ENCODE measurements around the gene PKP1.
A peak's percentile ranks its signal among the peaks of the same experiment; 100 is the strongest.
"Not testable (repeated sequence)": the region's sequence is repeated elsewhere in the genome, so short reads cannot be mapped to it uniquely, and the experiment has no call there.

Gene PKP1, protein sequence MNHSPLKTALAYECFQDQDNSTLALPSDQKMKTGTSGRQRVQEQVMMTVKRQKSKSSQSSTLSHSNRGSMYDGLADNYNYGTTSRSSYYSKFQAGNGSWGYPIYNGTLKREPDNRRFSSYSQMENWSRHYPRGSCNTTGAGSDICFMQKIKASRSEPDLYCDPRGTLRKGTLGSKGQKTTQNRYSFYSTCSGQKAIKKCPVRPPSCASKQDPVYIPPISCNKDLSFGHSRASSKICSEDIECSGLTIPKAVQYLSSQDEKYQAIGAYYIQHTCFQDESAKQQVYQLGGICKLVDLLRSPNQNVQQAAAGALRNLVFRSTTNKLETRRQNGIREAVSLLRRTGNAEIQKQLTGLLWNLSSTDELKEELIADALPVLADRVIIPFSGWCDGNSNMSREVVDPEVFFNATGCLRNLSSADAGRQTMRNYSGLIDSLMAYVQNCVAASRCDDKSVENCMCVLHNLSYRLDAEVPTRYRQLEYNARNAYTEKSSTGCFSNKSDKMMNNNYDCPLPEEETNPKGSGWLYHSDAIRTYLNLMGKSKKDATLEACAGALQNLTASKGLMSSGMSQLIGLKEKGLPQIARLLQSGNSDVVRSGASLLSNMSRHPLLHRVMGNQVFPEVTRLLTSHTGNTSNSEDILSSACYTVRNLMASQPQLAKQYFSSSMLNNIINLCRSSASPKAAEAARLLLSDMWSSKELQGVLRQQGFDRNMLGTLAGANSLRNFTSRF

DNA sequence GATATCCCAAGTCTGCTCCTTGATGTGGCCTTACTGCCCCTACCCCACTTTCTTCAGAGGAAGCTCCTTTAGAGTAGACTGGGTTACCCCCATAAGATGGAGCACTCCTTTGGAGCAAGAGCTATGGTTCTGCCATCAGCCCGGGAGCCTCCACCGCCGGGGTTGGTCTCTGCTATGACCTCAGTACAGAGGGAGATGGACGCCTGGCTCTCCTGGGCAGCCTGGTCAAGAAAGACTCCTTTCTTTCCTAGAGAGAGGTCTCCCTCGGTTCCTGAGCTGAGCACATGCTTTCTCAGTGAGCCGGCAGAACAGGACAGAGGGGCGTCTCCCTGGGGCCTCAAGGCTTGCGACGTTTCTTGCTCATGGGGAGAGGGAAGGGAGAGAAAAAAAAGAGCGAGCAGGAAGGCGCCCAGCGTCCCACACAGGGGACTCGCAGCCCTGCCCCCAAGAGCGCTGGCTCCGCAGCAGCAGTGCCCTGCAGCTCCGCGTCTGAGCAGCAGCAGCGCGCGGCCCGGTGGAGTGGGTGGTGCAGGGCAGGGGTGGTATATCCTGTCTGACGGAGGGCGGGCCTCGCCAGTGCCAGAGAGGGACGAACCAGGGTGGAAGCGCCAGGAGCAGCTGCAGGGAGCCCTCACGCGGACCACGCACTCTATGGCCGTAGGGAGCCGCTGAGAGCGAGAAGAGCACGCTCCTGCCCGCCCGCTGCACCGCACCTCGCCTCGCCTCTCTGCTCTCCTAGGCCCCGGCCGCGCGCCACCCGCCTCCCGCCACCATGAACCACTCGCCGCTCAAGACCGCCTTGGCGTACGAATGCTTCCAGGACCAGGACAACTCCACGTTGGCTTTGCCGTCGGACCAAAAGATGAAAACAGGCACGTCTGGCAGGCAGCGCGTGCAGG lies at the start of gene PKP1:
Gene PKP1, plus strand, starts transcription at position 576 of the 899 bp plus-strand sequence. Its CDS starts 197 bp downstream, at position 773.
- DNase-seq: no peak

DNA sequence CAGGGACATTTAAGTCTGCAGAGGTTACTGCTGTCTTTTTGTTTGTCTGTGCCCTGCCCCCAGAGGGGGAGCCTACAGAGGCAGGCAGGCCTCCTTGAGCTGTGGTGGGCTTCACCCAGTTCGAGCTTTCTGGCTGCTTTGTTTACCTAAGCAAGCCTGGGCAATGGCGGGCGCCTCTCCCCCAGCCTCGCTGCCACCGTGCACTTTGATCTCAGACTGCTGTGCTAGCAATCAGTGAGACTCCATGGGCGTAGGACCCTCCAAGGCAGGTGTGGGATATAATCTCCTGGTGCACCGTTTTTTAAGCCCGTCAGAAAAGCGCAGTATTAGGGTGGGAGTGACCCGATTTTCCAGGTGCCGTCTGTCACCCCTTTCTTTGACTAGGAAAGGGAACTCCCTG lies 43.7 kb upstream of the PKP1 start:
- DNase-seq: not testable (repeated sequence)

DNA sequence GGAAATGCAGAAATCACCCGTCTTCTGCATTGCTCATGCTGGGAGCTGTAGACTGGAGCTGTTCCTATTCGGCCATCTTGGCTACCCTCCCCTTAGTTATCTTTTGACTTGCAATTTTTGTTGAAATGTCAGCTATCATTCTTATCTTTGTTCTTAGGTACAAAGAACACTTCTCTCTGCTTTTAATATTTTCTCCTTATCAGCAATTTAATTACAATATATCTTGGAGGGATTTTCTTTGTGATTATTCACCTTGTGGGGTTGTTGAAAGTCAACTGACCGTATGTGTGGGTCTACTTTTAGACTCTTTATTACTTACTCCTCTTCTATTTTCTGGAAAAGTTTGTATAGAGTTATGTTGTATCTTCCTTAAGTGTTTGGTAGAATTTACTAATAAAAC lies 43.1 kb upstream of the PKP1 start:
- no peak for DNase-seq

DNA sequence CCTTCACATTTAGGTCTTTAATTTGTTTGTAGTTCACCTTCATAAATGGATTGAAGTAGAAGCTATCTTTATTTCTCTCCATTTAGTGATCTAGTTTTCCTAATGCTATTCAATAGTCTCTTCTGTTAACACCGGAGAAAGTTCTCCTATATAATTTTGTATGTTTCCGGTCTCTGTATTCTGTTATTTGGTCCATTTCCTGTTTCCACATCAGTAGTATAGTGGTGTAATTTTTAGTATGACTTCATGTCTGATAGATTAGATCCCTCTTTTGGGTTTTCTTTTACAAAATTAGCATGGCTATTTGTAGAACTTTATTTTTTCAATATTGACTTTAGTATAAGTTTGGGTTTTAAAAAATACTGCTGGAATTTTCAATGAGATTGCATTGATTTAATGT lies 41.6 kb upstream of the PKP1 start:
- DNase-seq: no peak

DNA sequence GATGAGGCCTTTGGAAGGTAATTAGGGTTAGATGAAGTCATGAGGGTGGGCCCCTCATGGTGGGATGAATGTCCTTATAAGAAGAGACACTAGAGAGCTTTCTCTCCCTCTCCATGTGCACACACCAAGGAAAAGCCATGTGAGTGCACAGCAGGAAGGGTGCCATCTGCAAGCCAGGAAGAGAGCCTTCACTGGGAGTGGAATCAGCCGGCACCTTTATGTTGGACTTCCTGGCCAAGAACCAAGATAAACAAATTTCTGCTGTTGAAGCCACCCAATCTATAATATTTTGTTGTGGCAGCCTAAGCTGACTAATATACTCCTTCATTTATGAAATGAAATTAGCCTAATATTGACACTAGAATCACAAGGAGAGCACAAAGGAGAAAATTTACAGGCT lies 38.2 kb upstream of the PKP1 start:
- no peak for DNase-seq

DNA sequence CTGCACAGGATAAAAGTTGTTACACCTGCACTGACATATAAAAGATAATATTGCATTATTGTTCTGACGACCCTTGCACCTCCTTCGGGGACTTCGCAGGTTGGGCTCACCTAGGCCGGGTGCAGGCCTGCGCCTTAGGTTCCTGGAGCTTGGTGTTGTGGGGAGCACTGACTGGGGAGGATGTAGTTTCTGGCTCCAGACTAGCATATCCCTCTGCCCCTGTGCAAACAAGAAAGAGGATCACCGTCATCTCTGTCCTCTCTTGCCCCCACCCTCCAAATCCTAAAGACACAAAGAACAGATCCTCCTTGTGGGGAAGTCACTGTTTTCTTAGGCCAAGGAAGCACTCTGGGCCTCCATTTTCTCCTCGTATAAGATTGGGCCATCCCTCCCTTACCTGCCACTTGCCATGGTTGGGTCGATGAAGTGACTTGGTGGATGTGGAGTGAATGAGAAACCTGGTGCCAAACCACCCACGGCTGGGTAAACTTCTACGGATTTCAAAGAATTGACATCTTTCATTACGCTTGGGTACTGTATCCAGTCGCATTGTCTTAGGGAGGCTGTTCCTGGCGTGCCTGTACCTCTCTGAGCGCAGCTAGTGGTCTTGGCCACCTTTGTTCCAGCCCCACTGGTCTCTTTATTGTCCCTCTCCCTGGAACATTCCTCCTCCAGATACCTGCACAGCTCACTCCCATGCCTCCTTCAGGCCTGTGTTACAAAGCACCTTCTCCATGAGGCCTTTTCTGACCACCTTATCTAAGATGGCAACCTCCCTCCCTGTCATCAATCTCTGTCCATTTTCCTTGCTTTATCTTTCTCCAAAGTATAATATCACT lies 34.4 kb upstream of the PKP1 start:
- DNase-seq: no peak

DNA sequence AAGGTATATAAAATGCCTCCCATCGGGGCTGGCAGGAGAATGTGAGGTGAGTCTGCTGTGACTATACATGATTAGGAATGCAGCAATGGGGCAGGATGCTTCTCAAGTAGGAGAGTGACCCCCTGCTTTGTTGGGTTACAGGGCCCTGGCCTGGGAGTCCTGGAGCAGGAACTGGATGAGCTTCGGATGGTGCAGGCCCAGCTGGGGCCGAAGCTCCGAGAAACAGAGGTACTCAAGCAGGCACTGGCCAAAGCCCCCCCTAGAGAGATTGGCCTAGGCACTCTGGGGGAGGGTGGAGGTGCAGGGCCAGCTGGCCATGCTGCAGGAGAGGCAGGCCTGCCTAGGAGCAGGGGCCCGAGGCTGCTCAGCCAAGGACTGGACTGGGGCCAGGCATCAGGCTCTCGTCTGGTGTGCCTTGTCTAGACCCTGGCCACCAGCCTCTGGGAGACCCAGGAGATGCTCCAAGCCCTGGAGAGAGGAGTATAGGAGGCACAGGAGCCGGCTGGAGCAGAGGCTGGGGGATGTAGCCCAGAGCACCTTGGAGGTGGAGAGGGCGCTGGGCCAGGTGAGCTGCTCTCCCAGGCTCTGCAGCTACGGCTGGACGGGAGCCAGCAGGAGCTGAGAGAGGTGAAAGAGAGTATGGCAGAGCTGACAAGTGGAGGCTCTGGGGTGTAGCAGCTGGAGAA lies 32.8 kb upstream of the PKP1 start:
- DNase-seq: no peak

DNA sequence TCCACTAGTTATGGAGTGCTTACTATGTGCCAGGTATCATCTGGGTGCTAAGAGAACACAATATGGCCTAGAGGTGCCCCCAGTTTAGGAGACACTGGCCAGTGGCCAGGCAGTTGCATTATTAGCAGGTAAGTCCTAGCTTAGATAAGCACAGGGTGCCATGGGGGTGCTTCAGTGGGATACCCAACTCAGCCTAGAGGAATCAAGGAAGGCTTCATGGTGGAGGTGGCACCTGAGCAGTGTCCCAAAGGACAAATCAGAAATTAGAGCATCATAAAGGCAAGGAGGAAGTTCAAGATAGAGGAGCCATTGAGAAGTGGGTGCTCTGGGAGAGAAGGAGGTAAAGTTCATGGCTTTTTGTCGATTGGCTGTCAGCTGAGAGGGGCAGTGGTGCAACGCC lies 31.9 kb upstream of the PKP1 start:
- no peak for DNase-seq

DNA sequence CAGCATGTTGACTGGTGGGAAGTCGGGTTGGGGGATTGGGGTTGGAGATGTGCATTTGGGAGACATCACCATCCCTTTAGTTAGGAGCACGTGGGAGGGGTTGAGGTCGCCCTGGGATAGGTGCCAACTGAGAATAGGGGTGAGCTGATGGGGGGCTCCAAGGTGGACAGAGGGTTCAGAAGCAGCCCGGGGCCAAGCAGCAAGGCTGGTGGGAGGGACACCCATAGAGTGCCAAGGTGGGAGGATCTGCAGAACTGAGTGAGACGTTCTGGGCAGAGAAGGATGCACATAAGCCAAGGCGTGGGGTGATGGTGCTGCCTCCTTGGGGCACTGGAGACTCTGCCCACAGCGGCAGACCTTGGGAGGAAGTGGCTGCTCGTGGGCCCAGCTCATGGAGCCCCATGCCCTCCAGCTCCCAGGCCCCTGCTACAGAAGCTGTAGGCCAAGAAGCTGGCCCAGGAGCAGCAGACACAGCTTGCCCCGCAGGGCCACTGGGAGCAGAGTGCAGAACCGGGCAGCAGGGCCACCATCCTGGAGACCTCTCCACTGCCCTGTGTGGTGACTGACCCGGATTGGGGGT lies 31.4 kb upstream of the PKP1 start:
- no peak for DNase-seq

DNA sequence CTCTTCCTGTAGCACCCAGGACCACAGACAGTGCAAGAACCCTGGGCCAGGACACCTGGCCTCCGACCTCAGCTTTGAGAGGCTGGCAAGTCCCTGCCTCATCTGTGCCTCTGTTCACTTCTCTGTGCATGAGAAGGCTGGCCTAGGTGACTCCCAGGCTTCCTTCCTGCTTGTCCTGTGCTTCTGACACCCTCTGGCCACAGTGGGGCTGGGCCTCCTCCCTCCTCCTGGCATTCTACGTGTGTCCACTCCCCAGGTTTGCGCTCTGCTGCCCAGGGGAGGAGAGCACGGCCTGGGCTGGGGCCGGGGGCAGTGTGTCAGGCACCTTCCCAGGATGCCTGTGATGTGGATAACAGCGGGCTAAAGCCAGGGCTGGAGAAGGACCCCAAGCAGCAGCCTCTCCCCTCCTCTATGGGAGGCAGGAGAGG lies 30.3 kb upstream of the PKP1 start:
- DNase-seq: no peak

DNA sequence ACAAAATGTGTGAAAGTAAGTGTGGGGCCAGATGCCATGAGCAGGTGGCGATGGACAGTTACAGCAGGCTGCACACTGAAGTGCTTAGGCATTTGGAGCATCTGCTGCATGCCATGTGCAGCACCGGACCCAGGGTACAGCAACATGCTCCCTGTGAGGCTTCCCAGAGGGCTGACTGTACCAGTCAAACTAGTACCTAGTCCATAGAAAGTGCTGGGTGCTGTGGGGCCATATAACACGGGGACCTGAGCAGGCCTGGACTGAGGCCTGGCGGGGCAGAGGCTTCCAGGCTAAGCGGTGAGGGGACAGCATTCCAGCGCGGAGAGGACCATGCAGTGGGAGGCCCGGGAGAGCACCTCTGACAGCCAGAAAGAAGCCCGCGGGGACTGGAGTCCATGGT lies 29.9 kb upstream of the PKP1 start:
- DNase-seq: no peak

DNA sequence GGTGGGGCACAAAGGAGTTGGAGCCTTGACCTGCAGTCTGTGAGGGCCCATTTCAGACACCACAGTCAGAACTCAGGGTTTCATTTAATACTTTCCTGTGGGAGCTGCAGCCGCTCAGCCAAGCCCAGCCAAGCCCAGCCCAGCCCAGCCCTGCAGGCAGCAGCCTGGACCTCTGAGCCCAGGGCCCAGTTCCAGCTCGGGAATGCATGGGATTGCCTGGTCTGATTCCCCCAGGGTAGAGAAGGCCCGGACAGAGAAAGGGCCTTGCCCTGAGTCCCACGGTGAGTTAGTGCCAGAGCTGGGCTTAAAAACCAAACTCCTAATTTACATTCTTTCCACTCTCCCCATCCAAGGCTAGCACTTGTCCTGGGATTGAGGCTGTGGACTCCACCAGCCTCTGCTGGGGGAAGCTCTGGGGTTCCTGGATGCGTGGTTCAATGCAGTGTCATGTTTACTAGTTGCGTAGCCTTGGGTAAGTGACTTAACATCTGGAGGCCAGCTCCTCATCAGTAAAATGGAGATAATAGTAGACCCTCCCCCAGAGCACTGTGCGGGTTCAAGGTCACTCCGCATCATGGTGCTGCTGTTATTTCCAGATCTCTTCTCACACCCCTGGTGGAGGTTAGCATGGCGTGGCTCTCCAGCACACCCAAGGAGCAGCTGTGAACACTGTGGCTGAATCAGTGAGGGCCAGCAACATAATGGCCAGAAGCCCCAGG lies 29.2 kb upstream of the PKP1 start:
- no peak for DNase-seq

DNA sequence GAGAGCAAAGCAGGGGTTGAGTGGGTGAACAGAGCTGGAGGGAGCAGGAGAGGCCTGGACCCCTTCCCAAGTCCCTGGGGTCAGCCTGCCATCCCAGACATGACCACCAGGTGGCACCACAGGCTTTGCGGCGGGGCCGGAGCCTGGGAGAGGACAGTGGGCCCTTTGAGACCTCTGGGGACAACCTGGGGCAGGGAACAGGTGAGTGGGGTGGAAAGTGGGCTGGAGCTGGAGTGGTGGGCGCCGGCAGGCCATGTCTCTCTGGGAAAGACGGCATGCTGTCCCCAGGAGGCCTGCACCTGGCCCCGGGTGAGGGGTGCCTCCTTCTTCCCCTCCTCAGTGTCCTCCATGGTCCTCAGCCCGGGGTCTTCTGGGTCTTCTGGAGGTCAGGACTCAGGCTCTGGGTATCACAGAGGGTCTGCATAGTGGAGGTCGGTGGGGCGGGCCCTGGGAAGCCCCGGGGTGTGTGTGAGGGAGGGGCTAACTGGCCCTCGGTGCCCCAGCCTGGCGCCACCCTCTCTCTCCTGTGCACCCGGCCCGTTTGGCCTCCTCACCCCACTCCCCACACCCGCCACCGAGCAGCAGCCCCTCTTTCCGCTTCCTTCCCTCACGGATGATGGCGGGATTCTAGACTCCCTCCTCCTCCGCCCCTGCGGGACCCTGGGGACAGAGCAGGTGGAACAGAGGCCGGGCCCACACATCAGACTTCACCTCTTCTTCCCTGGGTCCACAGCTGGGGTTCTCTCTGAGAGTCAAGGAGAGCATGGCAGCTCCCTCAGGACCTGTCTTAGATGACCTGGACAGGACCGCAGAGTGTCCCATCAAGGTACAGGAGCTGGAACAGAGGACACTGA lies 28.5 kb upstream of the PKP1 start:
- peak; percentile 25 for DNase-seq

DNA sequence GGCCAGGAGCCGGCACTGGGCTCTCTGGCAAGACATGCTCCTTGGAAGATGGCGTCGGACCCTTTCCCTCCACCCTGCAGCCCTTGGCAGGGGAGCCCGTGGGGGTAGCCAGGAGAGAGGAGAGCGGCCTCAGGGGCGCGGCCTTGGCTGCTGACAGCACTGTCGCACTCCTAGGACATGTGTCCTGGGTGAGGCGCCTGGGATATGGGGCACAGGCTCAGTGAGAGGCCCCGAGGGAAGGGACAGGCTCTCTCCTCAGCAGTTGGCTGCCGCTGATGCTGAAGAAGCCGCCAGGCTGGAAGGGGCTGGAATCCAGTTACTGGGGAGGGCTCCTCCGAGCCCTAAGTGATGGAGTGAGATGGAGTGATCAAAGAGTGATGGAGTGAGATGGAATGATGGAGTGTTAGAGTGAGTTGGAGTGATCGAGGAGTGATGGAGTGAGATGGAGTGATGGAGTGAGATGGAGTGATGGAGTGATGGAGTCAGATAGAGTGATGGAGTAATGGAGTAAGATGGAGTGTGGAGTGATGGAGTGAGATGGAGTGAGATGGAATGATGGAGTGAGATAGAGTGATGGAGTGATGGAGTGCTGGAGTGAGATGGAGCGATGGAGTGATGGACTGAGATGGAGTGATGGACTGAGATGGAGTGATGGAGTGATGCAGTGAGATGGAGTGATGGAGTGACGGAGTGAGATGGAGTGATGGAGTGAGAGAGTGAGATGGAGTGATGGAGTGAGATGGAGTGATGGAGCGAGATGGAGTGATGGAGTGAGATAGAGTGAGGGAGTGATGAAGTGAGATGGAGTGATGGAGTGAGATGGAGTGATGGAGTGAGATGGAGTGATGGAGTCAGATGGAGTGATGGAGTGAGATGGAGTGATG lies 27.6 kb upstream of the PKP1 start:
- DNase-seq: no peak

DNA sequence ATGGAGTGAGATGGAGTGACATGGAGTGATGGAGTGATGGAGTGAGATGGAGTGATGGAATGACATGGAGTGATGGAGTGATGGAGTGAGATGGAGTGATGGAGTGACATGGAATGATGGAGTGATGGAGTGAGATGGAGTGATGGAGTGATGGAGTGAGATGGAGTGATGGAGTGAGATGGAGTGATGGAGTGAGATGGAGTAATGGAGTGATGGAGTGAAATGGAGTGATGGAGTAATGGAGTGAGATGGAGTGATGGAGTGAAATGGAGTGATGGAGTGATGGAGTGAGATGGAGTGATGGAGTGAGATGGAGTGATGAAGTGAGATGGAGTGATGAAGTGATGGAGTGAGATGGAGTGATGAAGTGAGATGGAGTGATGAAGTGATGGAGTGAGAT lies 25.2 kb upstream of the PKP1 start:
- not testable (repeated sequence) for DNase-seq

DNA sequence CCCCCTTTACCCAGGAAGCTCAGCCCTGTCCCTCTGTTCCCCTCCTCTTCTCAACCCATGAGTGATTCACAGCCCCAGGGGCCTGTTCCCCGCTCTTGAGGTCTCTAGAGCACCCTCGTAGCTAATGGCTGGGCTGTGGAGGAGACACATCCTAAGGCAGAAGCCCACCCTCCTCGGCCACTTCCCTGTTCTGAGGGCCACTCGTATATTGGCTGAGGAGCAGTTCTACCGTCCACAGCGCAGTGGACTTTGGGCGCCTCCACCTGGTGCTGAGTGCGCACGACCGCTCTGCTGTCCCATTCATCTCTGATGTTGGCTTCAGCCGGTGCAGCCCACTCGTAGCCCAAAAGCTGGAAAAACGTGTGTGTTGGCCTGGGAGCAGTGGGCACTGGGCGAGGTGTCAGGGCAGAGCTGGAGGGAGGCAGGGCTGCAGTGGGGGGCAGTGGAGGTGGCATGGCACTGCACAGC lies 24.5 kb upstream of the PKP1 start:
- DNase-seq: no peak

DNA sequence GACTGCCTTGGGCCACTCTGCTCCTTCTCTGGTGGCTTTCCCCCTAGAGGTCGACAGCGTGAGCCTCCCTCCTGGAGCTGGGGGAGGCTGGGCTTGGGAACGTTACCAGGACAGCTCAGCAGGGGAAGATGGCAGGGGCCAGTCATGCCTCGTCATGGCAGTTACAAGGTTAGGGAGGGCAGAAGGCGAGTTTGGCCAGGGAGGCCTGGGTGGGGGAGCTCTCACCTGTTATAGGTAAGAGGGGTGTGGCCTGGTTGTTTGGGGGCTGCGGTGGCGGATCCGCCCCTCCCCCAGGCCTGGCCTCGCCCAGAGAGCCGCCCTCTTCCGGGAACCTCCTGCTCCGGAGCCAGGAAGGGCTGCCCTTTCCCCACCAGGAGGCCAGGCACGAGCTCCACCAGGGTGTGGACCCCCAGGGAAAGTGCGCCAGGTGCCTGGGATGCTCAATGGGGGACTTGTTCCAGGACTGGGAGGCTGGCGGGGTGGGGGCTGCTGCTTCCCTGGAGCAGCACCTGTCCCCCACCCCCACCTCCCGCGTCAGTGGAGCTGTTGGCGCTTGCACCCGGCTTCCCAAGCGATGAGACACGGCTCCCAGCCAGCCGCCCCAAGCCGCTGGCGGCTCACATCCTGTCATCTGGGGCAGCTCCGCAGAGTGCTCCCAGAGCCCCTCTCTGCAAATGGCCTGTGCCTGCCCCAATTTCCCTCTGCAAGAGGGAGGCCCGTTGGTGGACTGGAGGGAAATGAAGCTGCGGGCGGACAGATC lies 23.6 kb upstream of the PKP1 start:
- no peak for DNase-seq

DNA sequence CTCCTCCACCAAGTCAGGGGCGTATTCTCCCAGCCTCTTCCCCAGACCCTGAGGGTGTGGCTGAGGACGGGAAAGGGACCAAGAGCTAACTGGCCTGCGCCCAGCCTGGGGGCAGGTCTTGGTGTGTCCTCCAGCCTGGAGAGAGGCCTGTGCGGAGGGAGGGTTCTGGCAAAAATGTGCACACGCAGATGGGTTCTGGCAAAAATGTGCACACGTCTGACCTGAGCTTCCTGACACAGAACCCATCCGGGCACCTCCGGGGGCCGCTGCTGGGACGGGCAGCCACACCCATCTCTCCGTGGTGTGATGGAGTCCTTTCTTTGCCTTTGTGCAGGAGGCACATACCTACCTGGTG lies 23.1 kb upstream of the PKP1 start:
- DNase-seq: no peak

Data from T1000 (cell line).